ENCODE data around the gene CRY2. TPM values are rescaled to one million over a fixed set of nuclear protein-coding genes. Genes with fewer than 3 reads are reported as not detected.

CRY2 gene
- 69.9 TPM for total RNA-seq

GRCh38 chr11:45846974-45847910, at the start of gene CRY2:
Gene CRY2, plus strand, starts transcription at chr11:45847475. Its CDS starts 16 bp downstream, at chr11:45847491.

GRCh38 chr11:45804761-45805304, 42.4 kb upstream of the CRY2 start, which contains the start of gene SLC35C1:
Gene SLC35C1, plus strand, starts transcription at chr11:45805149. Its CDS starts 653 bp downstream, at chr11:45805802.

GRCh38 chr11:45885274-45885920, 38.1 kb downstream of the CRY2 start, which contains the start of gene MAPK8IP1:
Gene MAPK8IP1, plus strand, starts transcription at chr11:45885651. Its CDS starts 170 bp downstream, at chr11:45885821.

GRCh38 chr11:45906965-45907611, 59.8 kb downstream of the CRY2 start, which contains the start of gene FREY1:
Gene FREY1, minus strand, starts transcription at chr11:45907271. Its CDS starts 26 bp downstream, at chr11:45907245.

GRCh38 chr11:45917623-45918330, 70.5 kb downstream of the CRY2 start, which contains the start of gene PEX16:
Gene PEX16, minus strand, starts transcription at chr11:45917877. Its CDS starts 66 bp downstream, at chr11:45917811.

GRCh38 chr11:45922425-45923082, 75.3 kb downstream of the CRY2 start, which contains the start of gene LARGE2:
Gene LARGE2, plus strand, starts transcription at chr11:45922656. Its CDS starts 227 bp downstream, at chr11:45922883.

Other genes starting within 250 kb of the CRY2 start
- gene CHST1, start 181.9 kb upstream of the CRY2 start, total RNA-seq: 5.6 TPM
- gene SLC35C1, start 42.3 kb upstream of the CRY2 start, total RNA-seq: 8.0 TPM
- gene MAPK8IP1, start 38.2 kb downstream of the CRY2 start, total RNA-seq: 33.6 TPM
- gene FREY1, start 59.8 kb downstream of the CRY2 start, total RNA-seq: 0.82 TPM
- gene PEX16, start 70.4 kb downstream of the CRY2 start, total RNA-seq: 14.0 TPM
- 3.8 TPM for gene LARGE2, start 75.2 kb downstream of the CRY2 start, total RNA-seq